WI38 (cell line): ENCODE results near the gene CARM1.
"Not testable (repeated sequence)": the region's sequence is repeated elsewhere in the genome, so short reads cannot be mapped to it uniquely, and the experiment has no call there.

Source experiments
- H3K4me3 ChIP-seq: 2 replicates; pipeline ENCODE4 v1.5.1; 2011; ENCODE audit warnings: low read depth, mild to moderate bottlenecking, control low read depth, low read length
- TF ChIP-seq, protein P1 (sequence below): IDR thresholded peaks from 2 replicates; pipeline ENCODE4 v1.5.1; 2012; ENCODE audit warnings: low read depth, mild to moderate bottlenecking, control low read depth, low read length

Gene CARM1

GRCh38 chr19:10852098-10852800, 19.1 kb upstream of the CARM1 start:
- H3K4me3 ChIP-seq, result no peak overlapping the region
- TF ChIP-seq, protein P1, sequence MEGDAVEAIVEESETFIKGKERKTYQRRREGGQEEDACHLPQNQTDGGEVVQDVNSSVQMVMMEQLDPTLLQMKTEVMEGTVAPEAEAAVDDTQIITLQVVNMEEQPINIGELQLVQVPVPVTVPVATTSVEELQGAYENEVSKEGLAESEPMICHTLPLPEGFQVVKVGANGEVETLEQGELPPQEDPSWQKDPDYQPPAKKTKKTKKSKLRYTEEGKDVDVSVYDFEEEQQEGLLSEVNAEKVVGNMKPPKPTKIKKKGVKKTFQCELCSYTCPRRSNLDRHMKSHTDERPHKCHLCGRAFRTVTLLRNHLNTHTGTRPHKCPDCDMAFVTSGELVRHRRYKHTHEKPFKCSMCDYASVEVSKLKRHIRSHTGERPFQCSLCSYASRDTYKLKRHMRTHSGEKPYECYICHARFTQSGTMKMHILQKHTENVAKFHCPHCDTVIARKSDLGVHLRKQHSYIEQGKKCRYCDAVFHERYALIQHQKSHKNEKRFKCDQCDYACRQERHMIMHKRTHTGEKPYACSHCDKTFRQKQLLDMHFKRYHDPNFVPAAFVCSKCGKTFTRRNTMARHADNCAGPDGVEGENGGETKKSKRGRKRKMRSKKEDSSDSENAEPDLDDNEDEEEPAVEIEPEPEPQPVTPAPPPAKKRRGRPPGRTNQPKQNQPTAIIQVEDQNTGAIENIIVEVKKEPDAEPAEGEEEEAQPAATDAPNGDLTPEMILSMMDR, result no peak

DNA sequence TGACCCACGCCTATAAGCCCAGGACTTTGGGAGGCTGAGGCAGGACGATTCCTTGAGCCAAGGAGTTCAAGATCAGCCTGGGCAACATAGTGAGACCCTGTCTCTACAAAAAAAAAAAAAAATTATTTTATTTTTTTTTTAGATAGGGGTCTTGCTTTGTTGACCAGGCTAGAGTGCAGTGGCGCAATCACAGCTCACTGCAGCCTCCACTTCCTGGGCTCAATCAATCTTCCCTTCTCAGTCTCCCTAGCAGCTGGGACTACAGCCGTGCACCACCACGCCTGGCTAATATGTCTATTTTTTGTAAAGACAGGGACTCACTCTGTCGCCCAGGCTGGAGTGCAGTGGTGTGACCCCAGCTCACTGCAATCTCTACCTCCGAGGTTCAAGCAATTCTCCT, 18.4 kb upstream of the CARM1 start:
- H3K4me3 ChIP-seq, result no peak overlapping the region
- TF ChIP-seq, protein P1, result no peak

DNA sequence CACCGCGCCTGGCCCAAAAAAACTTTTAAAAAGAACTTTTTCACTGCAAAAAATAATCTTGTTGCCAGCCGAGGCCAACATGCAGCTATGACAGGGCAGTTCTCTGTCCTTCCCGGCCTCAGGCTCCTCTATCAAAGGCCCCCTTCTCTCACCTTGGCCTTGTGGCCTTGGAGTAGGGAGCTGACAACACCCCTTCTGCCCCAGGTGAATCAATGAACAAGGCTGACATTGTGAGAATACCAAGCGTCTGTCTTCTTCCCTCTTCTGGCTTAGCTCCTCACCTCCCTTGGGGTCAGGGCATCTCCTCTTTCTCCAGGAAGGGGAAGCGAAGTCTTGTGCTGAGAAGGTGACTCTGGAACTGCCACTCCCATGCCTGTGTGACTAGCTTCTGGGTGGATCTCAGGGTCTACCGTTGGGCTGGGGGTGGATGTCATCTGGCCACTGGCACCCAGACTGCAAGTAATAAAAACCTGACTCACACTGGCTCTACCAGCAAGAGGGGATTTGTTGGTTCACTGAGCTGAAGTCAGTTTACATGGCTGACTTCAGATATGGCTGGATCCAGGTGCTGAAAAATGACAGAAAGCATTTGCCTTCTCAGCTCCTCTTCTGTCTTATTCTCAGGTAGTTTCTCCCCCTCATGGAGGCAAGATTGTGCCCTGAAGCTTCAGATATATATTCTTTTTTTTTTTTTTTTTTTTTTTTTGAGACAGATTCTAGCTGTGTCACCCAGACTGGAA, 16.8 kb upstream of the CARM1 start:
- TF ChIP-seq, protein P1, result no peak
- H3K4me3 ChIP-seq, result no peak overlapping the region

DNA sequence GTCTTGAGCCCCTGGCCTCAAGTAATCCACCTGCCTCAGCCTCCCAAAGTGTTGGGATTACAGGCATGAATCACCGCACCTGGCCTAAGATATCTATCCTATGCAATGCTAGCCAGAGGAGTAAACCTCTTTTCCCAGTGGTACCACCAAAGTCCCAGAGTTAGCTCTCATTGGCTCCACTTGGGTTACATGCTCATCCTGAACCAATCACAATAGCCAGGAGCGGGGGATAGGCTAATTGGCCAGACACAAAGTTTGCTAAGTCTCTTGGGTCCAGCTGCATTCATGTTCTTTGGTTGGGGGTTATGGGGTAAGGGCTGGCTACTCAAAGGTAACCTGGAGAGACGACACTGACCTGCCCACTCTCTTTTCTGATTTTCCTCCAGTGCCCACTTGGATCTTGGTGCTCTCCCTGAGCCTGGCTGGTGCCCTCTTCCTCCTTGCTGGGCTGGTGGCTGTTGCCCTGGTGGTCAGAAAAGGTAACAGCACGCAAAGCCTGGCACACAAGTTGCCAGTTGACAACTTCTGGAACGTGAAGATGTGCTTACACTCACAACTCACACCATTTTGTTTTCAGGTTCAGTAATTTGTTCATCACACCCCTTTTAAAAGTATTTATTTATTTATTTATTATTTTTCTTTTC, 15.4 kb upstream of the CARM1 start:
- no peak overlapping the region for H3K4me3 ChIP-seq
- TF ChIP-seq, protein P1, result 0 out of 2 replicates have a peak, but pooled peaks have one; percentile 45

DNA sequence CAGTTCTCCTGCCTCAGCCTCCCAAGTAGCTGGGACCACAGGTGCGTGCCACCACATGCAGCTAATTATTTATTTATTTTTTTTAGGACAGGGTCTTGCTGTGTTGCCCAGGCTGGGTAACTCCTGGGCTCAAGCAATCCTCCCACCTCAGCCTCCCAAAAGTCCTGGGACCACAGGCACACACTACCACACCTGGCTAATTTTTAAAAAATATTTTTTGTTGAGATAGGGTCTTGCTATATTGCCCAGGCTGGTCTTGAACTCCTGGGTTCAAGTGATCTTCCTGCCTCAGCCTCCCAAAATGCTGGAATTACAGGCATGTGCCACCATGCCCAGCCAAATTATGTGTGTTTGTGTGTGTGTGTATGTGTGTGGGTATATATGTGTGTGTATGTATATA, 14.5 kb upstream of the CARM1 start:
- H3K4me3 ChIP-seq, result not testable (repeated sequence)

- TF ChIP-seq, protein P1, result peak; percentile 92
- H3K4me3 ChIP-seq, result no peak overlapping the region
Observed at GRCh38 chr19:10858204-10858828, 13.0 kb upstream of the CARM1 start.

DNA sequence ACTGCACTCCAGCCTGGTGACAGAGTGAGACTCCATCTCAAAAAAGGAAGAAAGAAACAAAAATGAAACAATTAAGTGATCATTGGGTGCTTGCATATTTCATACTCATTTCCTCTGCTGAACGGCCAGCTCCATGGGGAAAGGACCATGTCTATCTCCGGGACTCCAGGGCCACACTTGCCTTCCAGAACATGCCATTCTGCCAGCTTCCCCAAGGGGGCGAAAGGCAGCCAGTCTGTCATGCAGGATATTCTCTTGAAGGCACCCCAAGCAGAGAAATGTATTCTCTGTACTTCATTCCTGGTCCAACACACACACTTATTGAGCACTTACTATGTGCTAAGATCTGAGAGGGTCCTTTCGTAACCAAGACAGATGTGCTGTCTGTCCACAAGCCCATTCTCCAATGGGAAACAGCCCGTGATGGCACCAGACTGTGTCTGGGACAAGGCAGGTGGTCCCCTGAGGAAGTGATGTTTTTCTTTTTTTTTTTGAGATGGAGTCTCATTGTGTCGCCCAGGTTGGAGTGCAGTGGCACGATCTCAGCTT, 10.2 kb upstream of the CARM1 start:
- H3K4me3 ChIP-seq, result no peak overlapping the region
- TF ChIP-seq, protein P1, result peak; percentile 59
